Stimulated activated CD4-positive, alpha-beta T cell treated with anti-CD3 and anti-CD28 coated beads, TNF-alpha, amount 100 ng/mL, for 48 hours (primary cell): ENCODE results near the gene FAM24B.

Experiments
- DNase-seq, 3 donors: peaks; one replicate each; pipeline ENCODE4 v3.0.0-alpha.2; 2020; ENCODE audit warnings: low read depth in 3 of 3

The FAM24B gene

DNA sequence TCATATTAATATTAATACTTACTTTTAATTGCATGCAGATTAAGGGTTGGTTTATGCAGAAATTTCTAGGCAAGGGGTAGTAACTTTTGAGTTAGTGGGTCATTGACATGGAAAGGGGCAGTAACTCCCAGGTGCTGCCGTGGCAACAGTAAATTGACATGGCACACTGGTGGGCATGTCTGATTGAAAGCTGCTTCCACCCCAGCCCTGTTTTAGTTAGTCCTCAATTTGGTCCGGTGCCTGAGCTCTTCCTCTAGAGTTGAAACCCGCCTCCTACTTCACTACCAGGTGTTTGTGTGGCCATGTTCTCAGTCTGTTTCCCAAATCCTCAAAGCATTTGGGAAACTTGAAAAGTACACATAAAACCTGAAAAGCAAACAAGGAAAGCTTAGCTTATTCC is 52.1 kb downstream of the FAM24B start:
- DNase-seq = no peak

DNA sequence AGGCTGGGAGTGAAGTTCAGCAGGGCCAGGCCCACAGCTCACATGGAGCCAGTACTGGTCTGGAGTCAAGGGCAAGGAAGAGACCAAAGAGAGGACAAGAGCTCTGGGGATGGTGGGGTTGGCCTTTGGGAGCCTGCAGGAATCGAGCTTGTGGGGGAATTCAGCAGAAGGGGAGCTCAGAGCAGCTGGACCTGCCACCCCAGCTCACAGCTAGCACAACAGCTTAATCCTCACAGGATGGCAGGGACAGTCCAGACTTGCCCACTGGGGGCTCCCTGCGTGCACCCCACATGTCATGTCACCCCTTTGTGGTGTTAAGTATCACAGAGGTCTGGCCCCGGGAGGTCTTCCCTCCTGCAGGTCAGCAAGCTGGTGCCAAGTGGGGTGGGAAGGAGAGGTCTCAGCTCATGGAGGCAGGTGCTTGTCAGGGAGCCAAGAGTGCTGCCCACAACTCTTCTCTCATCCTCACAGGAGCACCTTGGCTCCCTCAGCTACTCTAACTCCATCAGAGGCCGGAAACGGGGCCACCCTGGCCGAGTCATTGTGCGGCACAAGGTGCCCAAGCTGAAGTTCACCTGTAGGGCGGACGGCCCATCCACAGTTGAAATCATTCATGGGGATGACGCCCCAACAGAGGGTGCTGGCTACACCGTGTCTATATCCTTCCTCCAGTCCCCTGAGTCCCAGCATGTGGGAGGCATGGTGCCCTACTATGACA is 56.2 kb downstream of the FAM24B start:
- DNase-seq = no peak

DNA sequence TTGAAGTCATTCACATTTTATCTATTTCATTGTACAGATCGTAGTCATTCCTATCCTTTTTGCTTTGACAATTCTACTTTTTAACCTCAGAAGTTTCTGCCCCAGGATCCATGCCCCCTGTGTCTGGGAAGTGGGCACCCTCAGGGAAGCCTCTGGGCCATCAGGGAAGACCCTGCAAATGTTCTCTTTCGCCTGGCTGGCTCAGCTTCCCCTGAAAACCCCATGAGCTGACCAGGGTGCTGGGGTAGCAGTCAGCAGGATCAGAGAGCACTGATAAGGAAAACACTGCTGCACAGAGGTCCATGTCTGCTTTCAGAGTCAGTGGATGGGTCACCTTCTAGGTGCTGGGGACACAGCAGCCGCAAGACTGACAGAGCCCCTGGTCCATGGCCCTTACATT is 57.6 kb downstream of the FAM24B start:
- no peak for DNase-seq

DNA sequence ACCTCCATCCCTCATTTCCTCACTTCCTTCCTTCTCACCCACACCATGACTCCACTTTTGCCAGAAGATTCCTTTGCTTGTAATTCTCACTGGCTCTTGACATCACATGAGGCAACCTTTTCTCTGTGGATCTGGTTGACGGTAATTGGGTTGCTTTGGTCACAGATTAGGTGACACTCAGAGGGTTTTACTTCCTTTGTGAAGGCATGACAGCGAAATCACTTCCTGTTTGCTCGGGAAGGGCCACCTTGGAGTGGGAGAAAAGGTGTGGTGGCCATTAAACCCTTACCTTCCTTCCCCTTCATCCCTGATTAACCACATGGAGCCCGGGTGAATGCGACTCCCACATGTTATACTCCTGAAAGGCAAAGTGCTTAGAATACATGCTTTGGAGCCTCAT is 63.9 kb downstream of the FAM24B start:
- no peak for DNase-seq

DNA sequence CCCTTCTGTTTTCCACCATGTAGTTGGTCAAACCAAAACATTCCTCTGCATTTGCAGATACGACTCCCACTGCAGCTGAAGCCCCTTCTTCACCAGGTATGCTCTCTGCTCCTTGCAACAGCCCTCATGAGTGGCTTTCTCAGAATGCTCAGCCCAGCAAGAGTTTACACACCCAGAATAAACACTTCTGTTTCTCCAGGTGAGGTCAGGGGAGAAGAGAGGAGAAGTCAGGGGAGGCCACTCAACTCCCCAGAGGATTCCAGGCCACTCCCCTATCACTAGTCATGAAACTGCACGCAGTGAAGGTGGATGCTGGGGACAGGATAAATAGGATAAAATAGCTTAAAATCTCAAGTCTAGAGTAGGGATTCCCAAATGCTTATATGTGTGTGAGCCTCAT is 64.9 kb downstream of the FAM24B start:
- no peak for DNase-seq

DNA sequence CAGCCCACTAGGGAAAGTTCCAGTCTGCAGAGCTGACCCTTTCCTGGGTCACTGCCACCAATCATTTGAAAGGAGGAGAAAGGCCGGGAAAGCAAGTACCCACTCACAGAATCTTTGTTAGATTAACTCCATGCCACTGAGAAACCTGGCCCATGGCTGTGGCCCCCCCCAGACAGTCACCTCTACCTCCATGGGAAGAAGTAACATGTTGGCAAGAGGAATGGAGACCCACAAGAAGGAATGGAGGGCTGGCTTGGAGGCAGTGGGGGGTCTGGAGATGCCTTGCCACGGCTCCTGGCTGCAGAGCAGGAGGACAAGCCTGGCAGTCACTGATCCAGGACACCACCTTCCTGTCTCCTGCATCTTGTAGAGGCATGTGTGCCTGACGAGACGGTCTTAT is 66.6 kb downstream of the FAM24B start:
- DNase-seq = no peak

DNA sequence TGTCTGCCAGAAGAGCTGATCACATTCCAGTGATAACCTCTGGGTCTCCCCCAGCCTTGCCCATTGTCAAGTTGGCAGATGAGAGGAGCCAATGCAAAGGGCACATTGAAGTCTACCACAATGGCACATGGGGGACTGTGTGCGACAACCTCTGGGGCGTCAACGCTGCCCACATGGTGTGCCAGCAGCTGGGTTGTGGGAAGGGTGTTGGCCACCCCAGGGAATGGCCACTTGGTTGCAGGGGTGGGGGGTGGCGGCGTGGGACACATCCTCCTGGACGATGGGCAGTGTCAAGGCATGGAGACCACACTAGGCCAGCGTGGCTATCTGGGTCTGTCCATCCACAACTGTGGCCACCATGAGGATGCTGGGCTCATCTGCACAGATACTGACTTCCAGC is 77.1 kb downstream of the FAM24B start:
- no peak for DNase-seq
